Osteoblast (primary cell): ENCODE data around the gene CCNA1. TPM values are rescaled to one million over a fixed set of nuclear protein-coding genes. Genes with fewer than 3 reads are reported as not detected.

ENCODE experiments used
- DNase-seq: peaks from one replicate; pipeline ENCODE4 v3.0.0; 2011; ENCODE audit warnings: low spot score, mixed read lengths; ENCODE audit not compliant: insufficient read length; ENCODE audit errors: missing footprints
- H2AFZ ChIP-seq: 2 replicates; pipeline ENCODE4 v1.6.0; 2011; ENCODE audit warnings: mild to moderate bottlenecking, low read length
- H3K27ac ChIP-seq: 2 replicates; pipeline ENCODE4 v1.5.1; 2011; ENCODE audit warnings: mild to moderate bottlenecking, low read depth, low read length, moderate library complexity
- H3K27me3 ChIP-seq: 2 replicates; pipeline ENCODE4 v1.6.0; 2012; ENCODE audit warnings: mild to moderate bottlenecking, control low read depth, inconsistent platforms, low read length, moderate library complexity; ENCODE audit not compliant: insufficient read depth
- H3K36me3 ChIP-seq: 2 replicates; pipeline ENCODE4 v1.5.1; 2011; ENCODE audit warnings: mild to moderate bottlenecking, low read length, control low read depth, moderate library complexity; ENCODE audit not compliant: insufficient read depth
- H3K4me1 ChIP-seq: 2 replicates; pipeline ENCODE4 v1.5.1; 2011; ENCODE audit warnings: mild to moderate bottlenecking, low read length, control low read depth, moderate library complexity; ENCODE audit not compliant: insufficient read depth
- H3K4me2 ChIP-seq: 2 replicates; pipeline ENCODE4 v1.6.0; 2011; ENCODE audit warnings: mild to moderate bottlenecking, low read length; ENCODE audit not compliant: insufficient read depth
- H3K4me3 ChIP-seq: fragments of 200-600 bp; sonication (generic); 3 replicates; pipeline ENCODE4 v1.5.1; 2012; ENCODE audit warnings: mild to moderate bottlenecking, low read length, inconsistent platforms; ENCODE audit not compliant: insufficient read depth
- H3K79me2 ChIP-seq: 2 replicates; pipeline ENCODE4 v1.6.0; 2012; ENCODE audit warnings: mild to moderate bottlenecking, low read length, control low read depth, inconsistent platforms; ENCODE audit not compliant: insufficient read depth
- H3K9me3 ChIP-seq: 2 replicates; pipeline ENCODE4 v1.5.1; 2011; ENCODE audit warnings: low read depth, low read length, control low read depth
- H4K20me1 ChIP-seq: 2 replicates; pipeline ENCODE4 v1.6.0; 2012; ENCODE audit warnings: mild to moderate bottlenecking, low read length, control low read depth; ENCODE audit not compliant: insufficient read depth
- CTCF ChIP-seq: IDR thresholded peaks from 2 replicates; pipeline ENCODE4 v1.5.1; 2011; ENCODE audit warnings: mild to moderate bottlenecking, low read depth, low read length, moderate library complexity; ENCODE audit errors: extremely low read depth
- total RNA-seq: library from RNA; depleted of rRNA; stranded (reverse); fragments of >200 nt; gene quantifications from 2 replicates; pipeline ENCODE4 v1.2.3, GENCODE V29; 2012

The CCNA1 gene
- total RNA-seq, 1 donor, result not detected

- DNase-seq, result no peak
- no peaks in the 10 kb centered on the region for H3K79me2 ChIP-seq
- TF ChIP-seq CTCF, result no peak
- H3K36me3 ChIP-seq, result no peaks in the 10 kb centered on the region
- no peak overlapping the region for H3K27ac ChIP-seq
- no peaks in the 10 kb centered on the region for H3K4me1 ChIP-seq
- H3K4me2 ChIP-seq, result no peak overlapping the region
- H4K20me1 ChIP-seq, result no peaks in the 10 kb centered on the region
- no peaks in the 10 kb centered on the region for H3K9me3 ChIP-seq
- H3K27me3 ChIP-seq, result peaks cover 4% of the 10 kb centered on the region
- no peak overlapping the region for H2AFZ ChIP-seq
- no peak overlapping the region for H3K4me3 ChIP-seq
These were observed 24.3 kb downstream of the CCNA1 start for GRCh38 chr13:36456577-36456976.

GRCh38 chr13:36461506-36461905 is 29.2 kb downstream of the CCNA1 start:
- H2AFZ ChIP-seq, result no peak overlapping the region
- H3K4me1 ChIP-seq, result no peaks in the 10 kb centered on the region
- no peaks in the 10 kb centered on the region for H3K9me3 ChIP-seq
- peaks cover 2% of the 10 kb centered on the region for H3K27me3 ChIP-seq
- no peak overlapping the region for H3K4me2 ChIP-seq
- DNase-seq, result no peak
- TF ChIP-seq CTCF, result no peak
- no peaks in the 10 kb centered on the region for H4K20me1 ChIP-seq
- no peaks in the 10 kb centered on the region for H3K36me3 ChIP-seq
- H3K79me2 ChIP-seq, result no peaks in the 10 kb centered on the region
- H3K4me3 ChIP-seq, result no peak overlapping the region
- H3K27ac ChIP-seq, result no peak overlapping the region

DNA sequence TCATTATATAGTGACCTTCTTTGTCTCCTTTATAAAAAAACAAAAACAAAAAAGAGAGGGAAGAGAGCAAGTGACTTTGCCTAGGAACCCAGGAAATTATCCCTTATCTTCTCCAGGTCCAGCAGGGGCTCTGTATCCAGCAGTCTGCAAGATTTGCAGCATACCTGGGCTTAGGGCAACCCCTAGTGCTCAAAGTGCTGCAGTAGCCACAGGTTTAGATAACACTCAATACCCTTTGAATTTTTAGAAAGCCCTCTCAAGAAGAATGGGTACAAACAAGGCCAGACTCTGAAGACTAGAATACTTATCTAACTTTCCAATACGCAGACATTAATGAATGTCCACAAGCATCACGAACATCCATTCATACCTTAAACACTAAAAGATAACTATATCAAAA is 43.2 kb downstream of the CCNA1 start:
- Histone ChIP-seq H3K9me3 (no peaks in the 10 kb centered on the region), H3K79me2 (no peaks in the 10 kb centered on the region), H4K20me1 (no peaks in the 10 kb centered on the region), H3K27ac (no peak overlapping the region), H3K4me1 (no peaks in the 10 kb centered on the region), H2AFZ (no peak overlapping the region), H3K36me3 (no peaks in the 10 kb centered on the region), H3K4me2 (no peak overlapping the region), H3K4me3 (no peak overlapping the region), H3K27me3 (no peaks in the 10 kb centered on the region)
- no peak for TF ChIP-seq CTCF
- DNase-seq, result no peak

- DNase-seq, result no peak
- Histone ChIP-seq H3K4me3 (no peak overlapping the region), H3K4me1 (no peaks in the 10 kb centered on the region), H3K9me3 (no peaks in the 10 kb centered on the region), H3K4me2 (no peak overlapping the region), H2AFZ (no peak overlapping the region), H3K27me3 (no peaks in the 10 kb centered on the region), H4K20me1 (no peaks in the 10 kb centered on the region), H3K79me2 (no peaks in the 10 kb centered on the region), H3K27ac (no peak overlapping the region), H3K36me3 (no peaks in the 10 kb centered on the region)
- TF ChIP-seq CTCF, result no peak
These were observed 44.4 kb downstream of the CCNA1 start for GRCh38 chr13:36476661-36477060.
